ENCODE measurements around the gene COG2. TPM values are rescaled to one million over a fixed set of nuclear protein-coding genes. Genes with fewer than 3 reads are reported as not detected.

COG2 gene
- total and polyA plus RNA-seq, 2 of the 13 experiments (the other 11 are each of a cell fraction or from before 2014, with no cell fraction given), result 16.8 to 36.3 TPM

DNA sequence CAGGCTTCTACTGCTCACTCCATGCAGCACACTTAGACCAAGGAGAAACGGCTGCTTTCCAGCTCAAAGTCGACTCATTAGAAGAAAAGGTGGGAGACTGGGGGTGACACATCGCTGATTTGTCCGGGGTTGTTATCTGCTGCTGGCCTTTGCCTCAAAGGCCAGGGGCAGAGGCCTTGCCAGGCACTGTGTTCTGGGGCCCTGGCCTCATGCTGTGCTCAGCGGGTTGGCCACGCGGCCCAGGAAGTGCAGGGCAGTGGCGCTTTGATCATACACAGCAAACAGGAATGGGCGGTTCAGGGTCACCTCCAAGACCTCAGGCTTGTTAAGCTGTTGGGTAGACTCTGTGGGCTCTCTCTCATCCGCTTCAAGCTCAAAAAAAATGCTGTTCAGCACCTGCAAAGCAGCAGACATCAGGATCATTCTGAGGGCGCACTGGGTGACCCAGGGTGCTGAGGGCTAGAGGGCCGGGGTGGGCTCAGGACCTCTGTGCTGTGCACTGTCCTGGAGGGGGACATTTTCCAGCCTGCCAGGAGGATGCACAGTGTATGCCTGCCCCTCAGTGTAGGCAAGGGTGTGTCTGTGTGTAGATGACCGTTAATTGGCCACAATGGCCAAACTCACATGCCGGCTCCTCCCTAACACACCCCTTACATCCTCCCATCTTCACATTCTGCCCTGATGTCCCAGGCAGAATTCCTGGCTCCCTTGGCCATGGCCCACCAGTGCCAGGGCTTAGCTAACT, 60.8 kb downstream of the COG2 start (continued):
- TF ChIP-seq, protein P1, sequence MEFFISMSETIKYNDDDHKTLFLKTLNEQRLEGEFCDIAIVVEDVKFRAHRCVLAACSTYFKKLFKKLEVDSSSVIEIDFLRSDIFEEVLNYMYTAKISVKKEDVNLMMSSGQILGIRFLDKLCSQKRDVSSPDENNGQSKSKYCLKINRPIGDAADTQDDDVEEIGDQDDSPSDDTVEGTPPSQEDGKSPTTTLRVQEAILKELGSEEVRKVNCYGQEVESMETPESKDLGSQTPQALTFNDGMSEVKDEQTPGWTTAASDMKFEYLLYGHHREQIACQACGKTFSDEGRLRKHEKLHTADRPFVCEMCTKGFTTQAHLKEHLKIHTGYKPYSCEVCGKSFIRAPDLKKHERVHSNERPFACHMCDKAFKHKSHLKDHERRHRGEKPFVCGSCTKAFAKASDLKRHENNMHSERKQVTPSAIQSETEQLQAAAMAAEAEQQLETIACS (CRISPR knock-in tag; IDR thresholded peaks at IDR 0.05), result no peak
- TF ChIP-seq TSC22D2 (CRISPR knock-in tag; IDR thresholded peaks at IDR 0.05; ENCODE audit: borderline replicate concordance) (0 out of 2 replicates have a peak, but pooled peaks have one; percentile 85), HNRNPLL (IDR thresholded peaks at IDR 0.05; ENCODE audit: low read depth, low read length, poor library complexity, severe bottlenecking) (peak; percentile 33), ZNF550 (CRISPR knock-in tag; IDR thresholded peaks at IDR 0.05; ENCODE audit: borderline replicate concordance) (no peak), ISL2 (CRISPR knock-in tag; IDR thresholded peaks at IDR 0.05) (peak; percentile 97), ZNF772 (CRISPR knock-in tag; IDR thresholded peaks at IDR 0.05) (0 out of 2 replicates have a peak, but pooled peaks have one; percentile 31), SOX6 (IDR thresholded peaks at IDR 0.05) (no peak), SOX6 (CRISPR knock-in tag; IDR thresholded peaks at IDR 0.05) (peak; percentile 94), FOSL2 (CRISPR knock-in tag; IDR thresholded peaks at IDR 0.05) (peak; percentile 90), SMYD3 (CRISPR knock-in tag; IDR thresholded peaks at IDR 0.05) (peak; percentile 95), SAP130 (CRISPR knock-in tag; IDR thresholded peaks at IDR 0.05; ENCODE audit: low read depth) (peak; percentile 98), NFYC (CRISPR knock-in tag; IDR thresholded peaks at IDR 0.05) (peak; percentile 66), FOXO1 (CRISPR knock-in tag; IDR thresholded peaks at IDR 0.05) (peak; percentile 97), MEF2D (CRISPR knock-in tag; IDR thresholded peaks at IDR 0.05) (peak; percentile 89), ZNF34 (CRISPR knock-in tag; IDR thresholded peaks at IDR 0.05; ENCODE audit: borderline replicate concordance) (peak; percentile 36; the same call in 1 of the 2 replicates), YEATS2 (CRISPR knock-in tag; IDR thresholded peaks at IDR 0.05; ENCODE audit: borderline replicate concordance) (peak; percentile 67; the same call in 1 of the 2 replicates), NCOA2 (CRISPR knock-in tag; IDR thresholded peaks at IDR 0.05) (peak; percentile 98), THAP11 (CRISPR knock-in tag; IDR thresholded peaks at IDR 0.05) (peak; percentile 79), LBX2 (CRISPR knock-in tag; IDR thresholded peaks at IDR 0.05; ENCODE audit: borderline replicate concordance) (peak; percentile 87; the same call in 1 of the 2 replicates), ARID2 (CRISPR knock-in tag; IDR thresholded peaks at IDR 0.05; ENCODE audit: borderline replicate concordance) (no peak)
- TF ChIP-seq, protein P2, sequence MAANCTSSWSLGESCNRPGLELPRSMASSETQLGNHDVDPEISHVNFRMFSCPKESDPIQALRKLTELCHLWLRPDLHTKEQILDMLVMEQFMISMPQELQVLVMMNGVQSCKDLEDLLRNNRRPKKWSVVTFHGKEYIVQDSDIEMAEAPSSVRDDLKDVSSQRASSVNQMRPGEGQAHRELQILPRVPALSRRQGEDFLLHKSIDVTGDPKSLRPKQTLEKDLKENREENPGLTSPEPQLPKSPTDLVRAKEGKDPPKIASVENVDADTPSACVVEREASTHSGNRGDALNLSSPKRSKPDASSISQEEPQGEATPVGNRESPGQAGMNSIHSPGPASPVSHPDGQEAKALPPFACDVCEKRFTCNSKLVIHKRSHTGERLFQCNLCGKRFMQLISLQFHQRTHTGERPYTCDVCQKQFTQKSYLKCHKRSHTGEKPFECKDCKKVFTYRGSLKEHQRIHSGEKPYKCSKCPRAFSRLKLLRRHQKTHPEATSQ (CRISPR knock-in tag; IDR thresholded peaks at IDR 0.05; ENCODE audit: borderline replicate concordance), result peak; percentile 81; the same call in 1 of the 2 replicates
- TF ChIP-seq, protein P3, sequence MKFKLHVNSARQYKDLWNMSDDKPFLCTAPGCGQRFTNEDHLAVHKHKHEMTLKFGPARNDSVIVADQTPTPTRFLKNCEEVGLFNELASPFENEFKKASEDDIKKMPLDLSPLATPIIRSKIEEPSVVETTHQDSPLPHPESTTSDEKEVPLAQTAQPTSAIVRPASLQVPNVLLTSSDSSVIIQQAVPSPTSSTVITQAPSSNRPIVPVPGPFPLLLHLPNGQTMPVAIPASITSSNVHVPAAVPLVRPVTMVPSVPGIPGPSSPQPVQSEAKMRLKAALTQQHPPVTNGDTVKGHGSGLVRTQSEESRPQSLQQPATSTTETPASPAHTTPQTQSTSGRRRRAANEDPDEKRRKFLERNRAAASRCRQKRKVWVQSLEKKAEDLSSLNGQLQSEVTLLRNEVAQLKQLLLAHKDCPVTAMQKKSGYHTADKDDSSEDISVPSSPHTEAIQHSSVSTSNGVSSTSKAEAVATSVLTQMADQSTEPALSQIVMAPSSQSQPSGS (CRISPR knock-in tag; IDR thresholded peaks at IDR 0.05), result peak; percentile 93
